Activated CD4-positive, alpha-beta T cell treated with anti-CD3 and anti-CD28 coated beads for 36 hours (primary cell): ENCODE data around the gene MKLN1. TPM values are rescaled to one million over a fixed set of nuclear protein-coding genes. Genes with fewer than 3 reads are reported as not detected.
A peak's percentile ranks its signal among the peaks of the same experiment; 100 is the strongest.
"Not testable (repeated sequence)": the region's sequence is repeated elsewhere in the genome, so short reads cannot be mapped to it uniquely, and the experiment has no call there.

Experiments
- ATAC-seq: fragments of 200-7000 bp; cut with Tn5 transposase; one replicate; pipeline ENCODE4 v1.10.0; 2021; ENCODE audit warnings: mild to moderate bottlenecking, moderate library complexity
- CTCF ChIA-PET: fragments of 350-600 bp; sonication (Branson Sonifier 250); formaldehyde crosslinking; loops from one replicate; lab custom pipeline; 2021; ENCODE audit warnings: antibody characterized with exemption; lab: Charles Lee
- POLR2A ChIA-PET: fragments of 350-600 bp; sonication (Branson Sonifier 250); formaldehyde crosslinking; loops from one replicate; lab custom pipeline; 2021; ENCODE audit warnings: antibody characterized with exemption, inconsistent platforms; lab: Charles Lee
- DNase-seq: peaks from one replicate; pipeline ENCODE4 v3.0.0-alpha.2; 2020
- H3K27ac Mint-ChIP-seq: one replicate; pipeline ENCODE4 v1.8.0; 2021; ENCODE audit warnings: mixed read lengths
- H3K27me3 Mint-ChIP-seq: one replicate; pipeline ENCODE4 v1.8.0; 2021; ENCODE audit warnings: mixed read lengths
- H3K36me3 Mint-ChIP-seq: one replicate; pipeline ENCODE4 v1.8.0; 2021; ENCODE audit warnings: low read depth, mixed read lengths
- H3K4me1 Mint-ChIP-seq: one replicate; pipeline ENCODE4 v1.8.0; 2021; ENCODE audit warnings: mixed read lengths
- H3K4me3 Mint-ChIP-seq: one replicate; pipeline ENCODE4 v1.8.0; 2021; ENCODE audit warnings: mild to moderate bottlenecking, moderate library complexity, mixed read lengths
- H3K9me3 Mint-ChIP-seq: one replicate; pipeline ENCODE4 v1.8.0; 2021; ENCODE audit warnings: low read depth, mixed read lengths
- intact Hi-C, 2 experiments: fragments of 100-400 bp; cut with DNase I in 1 of 2; cut with micrococcal nuclease in 1 of 2; formaldehyde crosslinking; loops; one replicate each; pipeline versions ENCODE4 v1.14.2 to v1.15.1; 2022 to 2024; cut with DNase I, micrococcal nuclease
- total RNA-seq, 2 experiments: library from RNA; stranded (reverse); gene quantifications; one replicate each; pipeline ENCODE4 v1.2.3, GENCODE V29; 2021

Gene MKLN1
- total RNA-seq, 2 experiments from 2014 or later: 40.1 to 42.9 TPM

- CTCF ChIA-PET: interaction anchor here (1.8 kb wide), 1 partner anchor 12 kb away, joined by 7 read pairs; no protein-coding TSS in a partner anchor
- H3K27me3 Mint-ChIP-seq, H3K4me1 Mint-ChIP-seq, intact Hi-C loops, H3K4me3 Mint-ChIP-seq, H3K27ac Mint-ChIP-seq, ATAC-seq, POLR2A ChIA-PET, H3K9me3 Mint-ChIP-seq, DNase-seq: not testable (repeated sequence)
- H3K36me3 Mint-ChIP-seq: peaks cover 28% of the 10 kb centered on the region
Observed at GRCh38 chr7:131462715-131463114, 135.0 kb downstream of the MKLN1 start.

- Mint-ChIP-seq H3K36me3 (peaks cover 47% of the 10 kb centered on the region), H3K27ac (no peak overlapping the region), H3K9me3 (no peaks in the 10 kb centered on the region), H3K4me3 (no peak overlapping the region), H3K27me3 (no peaks in the 10 kb centered on the region), H3K4me1 (no peaks in the 10 kb centered on the region)
- peak; percentile 5 for DNase-seq
- ATAC-seq: no peak
- intact Hi-C loops: no loop called here
- POLR2A ChIA-PET: interaction anchor here (0.5 kb wide), 1 partner anchor 195 kb away, joined by 4 read pairs; no protein-coding TSS in a partner anchor
- CTCF ChIA-PET: interaction anchor here (0.6 to 1.1 kb wide), 2 partner anchors 33 to 427 kb away, joined by 3 to 4 read pairs; no protein-coding TSS in a partner anchor
Observed at GRCh38 chr7:131466735-131467365, 139.2 kb downstream of the MKLN1 start.

- H3K27me3 Mint-ChIP-seq: no peaks in the 10 kb centered on the region
- POLR2A ChIA-PET: no interaction called here
- H3K4me3 Mint-ChIP-seq: no peak overlapping the region
- H3K27ac Mint-ChIP-seq: no peak overlapping the region
- H3K36me3 Mint-ChIP-seq: peaks cover 51% of the 10 kb centered on the region
- H3K9me3 Mint-ChIP-seq: no peaks in the 10 kb centered on the region
- DNase-seq: no peak
- no peaks in the 10 kb centered on the region for H3K4me1 Mint-ChIP-seq
- ATAC-seq: no peak
- intact Hi-C loops: no loop called here
- CTCF ChIA-PET: no interaction called here
Observed at GRCh38 chr7:131467788-131468187, 140.1 kb downstream of the MKLN1 start.

- intact Hi-C loops: no loop called here
- Mint-ChIP-seq H3K27me3 (no peaks in the 10 kb centered on the region), H3K9me3 (no peaks in the 10 kb centered on the region), H3K4me3 (no peak overlapping the region), H3K4me1 (no peaks in the 10 kb centered on the region), H3K36me3 (peaks cover 49% of the 10 kb centered on the region), H3K27ac (no peak overlapping the region)
- no peak for DNase-seq
- ChIA-PET CTCF (interaction anchor here (1.2 kb wide), 1 partner anchor 24 kb away, joined by 5 read pairs; no protein-coding TSS in a partner anchor), POLR2A (no interaction called here)
- ATAC-seq: no peak
Observed at GRCh38 chr7:131471250-131472004, 143.8 kb downstream of the MKLN1 start.

- no peak for DNase-seq
- Mint-ChIP-seq H3K27ac (no peak overlapping the region), H3K36me3 (peaks cover 27% of the 10 kb centered on the region), H3K9me3 (no peaks in the 10 kb centered on the region), H3K27me3 (no peaks in the 10 kb centered on the region), H3K4me1 (no peaks in the 10 kb centered on the region), H3K4me3 (no peak overlapping the region)
- intact Hi-C loops: no loop called here
- ChIA-PET POLR2A (no interaction called here), CTCF (interaction anchor here (0.7 to 1.6 kb wide), 3 partner anchors 16 to 580 kb away, joined by 3 to 4 read pairs (median 3); no protein-coding TSS in a partner anchor)
- ATAC-seq: no peak
Observed at GRCh38 chr7:131476740-131477139, 149.1 kb downstream of the MKLN1 start.

GRCh38 chr7:131480384-131481315 lies 153.0 kb downstream of the MKLN1 start:
- H3K27me3 Mint-ChIP-seq: no peaks in the 10 kb centered on the region
- H3K9me3 Mint-ChIP-seq: no peaks in the 10 kb centered on the region
- peaks cover 7% of the 10 kb centered on the region for H3K36me3 Mint-ChIP-seq
- intact Hi-C loops: no loop called here
- no peak overlapping the region for H3K27ac Mint-ChIP-seq
- ChIA-PET CTCF (no interaction called here), POLR2A (no interaction called here)
- ATAC-seq (no peak), DNase-seq (no peak)
- H3K4me3 Mint-ChIP-seq: no peak overlapping the region
- no peaks in the 10 kb centered on the region for H3K4me1 Mint-ChIP-seq

- intact Hi-C loops: no loop called here
- POLR2A ChIA-PET: no interaction called here
- H3K27ac Mint-ChIP-seq: no peak overlapping the region
- H3K27me3 Mint-ChIP-seq: no peaks in the 10 kb centered on the region
- peaks cover 6% of the 10 kb centered on the region for H3K36me3 Mint-ChIP-seq
- CTCF ChIA-PET: interaction anchor here (0.6 to 1.8 kb wide), 3 partner anchors 10 to 63 kb away, joined by 3 to 4 read pairs (median 3); no protein-coding TSS in a partner anchor
- DNase-seq (no peak), ATAC-seq (no peak)
- no peaks in the 10 kb centered on the region for H3K4me1 Mint-ChIP-seq
- H3K4me3 Mint-ChIP-seq: no peak overlapping the region
- H3K9me3 Mint-ChIP-seq: no peaks in the 10 kb centered on the region
Observed at GRCh38 chr7:131482800-131483199, 155.1 kb downstream of the MKLN1 start.

DNA sequence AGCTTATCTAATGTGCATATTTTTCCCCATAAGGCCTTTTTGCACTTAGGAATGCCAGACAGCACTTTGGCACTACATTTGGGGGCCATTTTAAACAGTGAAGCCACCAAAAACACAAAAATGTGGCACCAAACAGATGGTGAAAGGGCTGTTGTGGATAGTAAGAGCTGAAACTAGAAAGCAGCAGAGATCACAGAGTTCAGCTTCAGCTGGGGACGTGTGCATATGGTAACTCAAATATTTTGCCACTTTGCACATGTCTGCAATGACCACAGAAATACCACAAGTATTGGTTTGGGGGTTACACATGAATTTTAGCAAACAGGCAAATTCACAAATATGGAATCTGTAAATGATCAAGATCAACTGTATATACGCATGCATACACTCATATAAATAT lies 155.9 kb downstream of the MKLN1 start:
- ATAC-seq (no peak), DNase-seq (no peak)
- Mint-ChIP-seq H3K9me3 (no peaks in the 10 kb centered on the region), H3K27me3 (no peaks in the 10 kb centered on the region), H3K4me3 (no peak overlapping the region), H3K36me3 (peaks cover 6% of the 10 kb centered on the region), H3K27ac (no peak overlapping the region), H3K4me1 (no peaks in the 10 kb centered on the region)
- intact Hi-C loops: no loop called here
- ChIA-PET POLR2A (interaction anchor here (0.7 kb wide), 1 partner anchor 527 kb away, joined by 3 read pairs; no protein-coding TSS in a partner anchor), CTCF (interaction anchor here (0.6 to 1.8 kb wide), 2 partner anchors 9 to 31 kb away, joined by 3 to 4 read pairs; no protein-coding TSS in a partner anchor)

- POLR2A ChIA-PET: no interaction called here
- no peaks in the 10 kb centered on the region for H3K4me1 Mint-ChIP-seq
- no peak overlapping the region for H3K4me3 Mint-ChIP-seq
- ATAC-seq (no peak), DNase-seq (no peak)
- no peaks in the 10 kb centered on the region for H3K9me3 Mint-ChIP-seq
- H3K27ac Mint-ChIP-seq: no peak overlapping the region
- intact Hi-C loops: no loop called here
- peaks cover 4% of the 10 kb centered on the region for H3K36me3 Mint-ChIP-seq
- no peaks in the 10 kb centered on the region for H3K27me3 Mint-ChIP-seq
- CTCF ChIA-PET: interaction anchor here (0.6 to 1.6 kb wide), 4 partner anchors 26 to 660 kb away, joined by 3 read pairs; no protein-coding TSS in a partner anchor
Observed at GRCh38 chr7:131486346-131486745, 158.7 kb downstream of the MKLN1 start.

GRCh38 chr7:131487217-131487616 lies 159.5 kb downstream of the MKLN1 start:
- no peaks in the 10 kb centered on the region for H3K4me1 Mint-ChIP-seq

GRCh38 chr7:131488361-131488760 lies 160.7 kb downstream of the MKLN1 start:
- intact Hi-C loops: no loop called here
- no peaks in the 10 kb centered on the region for H3K4me1 Mint-ChIP-seq
- ATAC-seq (no peak), DNase-seq (no peak)
- H3K9me3 Mint-ChIP-seq: no peaks in the 10 kb centered on the region
- H3K4me3 Mint-ChIP-seq: no peak overlapping the region
- H3K36me3 Mint-ChIP-seq: peaks cover 3% of the 10 kb centered on the region
- H3K27ac Mint-ChIP-seq: no peak overlapping the region
- H3K27me3 Mint-ChIP-seq: no peaks in the 10 kb centered on the region
- CTCF ChIA-PET: interaction anchor here (0.6 kb wide), 1 partner anchor 26 kb away, joined by 4 read pairs; no protein-coding TSS in a partner anchor
- POLR2A ChIA-PET: no interaction called here

More at GRCh38 chr7:131487217-131487616, 159.5 kb downstream of the MKLN1 start:
- Mint-ChIP-seq H3K4me3 (no peak overlapping the region), H3K27ac (peak overlapping the region; percentile 9), H3K27me3 (no peaks in the 10 kb centered on the region), H3K9me3 (no peaks in the 10 kb centered on the region), H3K36me3 (peaks cover 4% of the 10 kb centered on the region)
- ChIA-PET CTCF (interaction anchor here (0.6 to 1.6 kb wide), 3 partner anchors 25 to 661 kb away, joined by 3 read pairs; no protein-coding TSS in a partner anchor), POLR2A (no interaction called here)
- ATAC-seq (peak; percentile 53), DNase-seq (no peak)
- intact Hi-C loops: no loop called here
